A549 treated with CpdA at 1 μM for 4 hours (cell line): ENCODE measurements around the gene ZC3H13. TPM values are rescaled to one million over a fixed set of nuclear protein-coding genes. Genes with fewer than 3 reads are reported as not detected.

Source experiments
- total RNA-seq: library from RNA; stranded (reverse); fragments of 200-300 nt; extraction: Qiagen RNA extraction; gene quantifications from 5 replicates; pipeline ENCODE4 v1.2.3, GENCODE V29; 2022; ENCODE audit warnings: low read depth

ZC3H13 gene, protein sequence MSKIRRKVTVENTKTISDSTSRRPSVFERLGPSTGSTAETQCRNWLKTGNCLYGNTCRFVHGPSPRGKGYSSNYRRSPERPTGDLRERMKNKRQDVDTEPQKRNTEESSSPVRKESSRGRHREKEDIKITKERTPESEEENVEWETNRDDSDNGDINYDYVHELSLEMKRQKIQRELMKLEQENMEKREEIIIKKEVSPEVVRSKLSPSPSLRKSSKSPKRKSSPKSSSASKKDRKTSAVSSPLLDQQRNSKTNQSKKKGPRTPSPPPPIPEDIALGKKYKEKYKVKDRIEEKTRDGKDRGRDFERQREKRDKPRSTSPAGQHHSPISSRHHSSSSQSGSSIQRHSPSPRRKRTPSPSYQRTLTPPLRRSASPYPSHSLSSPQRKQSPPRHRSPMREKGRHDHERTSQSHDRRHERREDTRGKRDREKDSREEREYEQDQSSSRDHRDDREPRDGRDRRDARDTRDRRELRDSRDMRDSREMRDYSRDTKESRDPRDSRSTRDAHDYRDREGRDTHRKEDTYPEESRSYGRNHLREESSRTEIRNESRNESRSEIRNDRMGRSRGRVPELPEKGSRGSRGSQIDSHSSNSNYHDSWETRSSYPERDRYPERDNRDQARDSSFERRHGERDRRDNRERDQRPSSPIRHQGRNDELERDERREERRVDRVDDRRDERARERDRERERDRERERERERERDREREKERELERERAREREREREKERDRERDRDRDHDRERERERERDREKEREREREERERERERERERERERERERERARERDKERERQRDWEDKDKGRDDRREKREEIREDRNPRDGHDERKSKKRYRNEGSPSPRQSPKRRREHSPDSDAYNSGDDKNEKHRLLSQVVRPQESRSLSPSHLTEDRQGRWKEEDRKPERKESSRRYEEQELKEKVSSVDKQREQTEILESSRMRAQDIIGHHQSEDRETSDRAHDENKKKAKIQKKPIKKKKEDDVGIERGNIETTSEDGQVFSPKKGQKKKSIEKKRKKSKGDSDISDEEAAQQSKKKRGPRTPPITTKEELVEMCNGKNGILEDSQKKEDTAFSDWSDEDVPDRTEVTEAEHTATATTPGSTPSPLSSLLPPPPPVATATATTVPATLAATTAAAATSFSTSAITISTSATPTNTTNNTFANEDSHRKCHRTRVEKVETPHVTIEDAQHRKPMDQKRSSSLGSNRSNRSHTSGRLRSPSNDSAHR (N-terminal part only)
- total RNA-seq, result 13.1 to 19.8 TPM (median 15.1 TPM) in 5 replicates

DNA sequence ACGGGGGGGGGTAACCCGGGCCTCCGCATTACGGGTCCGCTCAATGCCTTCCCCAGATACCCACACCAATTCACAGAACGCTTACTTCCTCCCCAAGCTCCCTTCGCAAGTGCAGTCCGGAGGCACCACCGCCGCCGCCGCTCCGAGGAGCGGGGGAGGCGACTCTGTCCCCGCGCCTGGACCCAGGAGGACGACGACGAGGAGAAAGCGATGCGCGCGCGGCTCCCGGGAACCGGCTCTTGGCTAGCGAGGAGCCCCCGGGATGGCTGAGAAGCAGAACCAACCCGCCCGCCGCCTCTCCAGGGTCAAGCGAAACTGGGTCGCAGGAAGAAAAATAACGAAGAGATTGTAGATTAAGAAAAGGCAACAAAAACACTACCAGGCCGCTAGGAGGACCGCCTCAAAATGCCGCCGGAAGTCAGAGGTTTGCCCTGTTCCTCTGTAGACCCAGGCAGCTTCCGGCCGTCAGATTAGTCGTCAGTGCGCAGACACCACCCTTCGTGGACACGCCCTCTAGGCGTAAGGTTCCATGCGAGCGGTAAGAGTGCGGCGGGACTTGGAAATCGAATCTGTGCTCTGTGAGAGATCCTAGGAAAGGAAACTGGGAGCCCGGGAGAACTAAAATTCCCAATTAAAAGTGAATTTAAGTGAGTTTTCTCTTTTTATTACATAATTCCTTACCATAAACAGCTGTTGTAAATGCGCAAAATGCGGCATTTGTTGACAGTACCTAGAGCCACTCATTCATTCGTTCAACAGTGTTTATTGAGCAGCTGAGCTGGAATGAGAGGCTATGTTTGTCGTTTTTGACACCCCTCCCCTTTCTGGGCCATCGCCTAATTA lies at the start of gene ZC3H13:
Gene ZC3H13 (minus strand): TSS at position 428 of the 843 bp plus-strand sequence. CDS start 7,239 bp downstream, outside the sequence.

Other genes starting within 250 kb of the ZC3H13 start
- gene SIAH3, start 201.0 kb downstream of the ZC3H13 start, total RNA-seq, result not detected in 5 replicates
- gene CPB2, start 52.3 kb upstream of the ZC3H13 start, total RNA-seq, result not detected in 5 replicates
- gene LCP1, start 129.4 kb upstream of the ZC3H13 start, total RNA-seq, result 0.09 to 0.30 TPM (median 0.21 TPM) in 5 replicates
- gene LRRC63, start 159.2 kb upstream of the ZC3H13 start, total RNA-seq, result 0.03 to 0.11 TPM in 2 of 5 replicates, not detected in the others